Measurements from ENCODE around the gene CCSAP. TPM values are rescaled to one million over a fixed set of nuclear protein-coding genes. Genes with fewer than 3 reads are reported as not detected.
A peak's percentile ranks its signal among the peaks of the same experiment; 100 is the strongest.

The CCSAP gene
- total RNA-seq, 1 experiment from 2014 or later = 8.5 TPM

GRCh38 chr1:229326601-229327000 is 16.2 kb downstream of the CCSAP start:
- Histone ChIP-seq H2AK5ac (ENCODE audit: insufficient read length, low read length) (no peak overlapping the region), H2BK120ac (ENCODE audit: low read depth, low read length, poor library complexity, severe bottlenecking) (no peak overlapping the region), H4K5ac (ENCODE audit: insufficient read length, low read depth, low read length) (no peak overlapping the region), H3K27ac (ENCODE audit: insufficient read length, low read depth, low read length) (no peak overlapping the region), H3K27me3 (ENCODE audit: insufficient read depth, low read length) (no peaks in the 10 kb centered on the region), H4K20me1 (ENCODE audit: control insufficient read depth, insufficient read depth, insufficient read length) (no peaks in the 10 kb centered on the region), H2BK20ac (ENCODE audit: low read depth, low read length, poor library complexity, severe bottlenecking) (no peak overlapping the region), H3K79me1 (ENCODE audit: insufficient read depth, low read depth, low read length, poor library complexity, severe bottlenecking) (peaks cover 2% of the 10 kb centered on the region), H3K23me2 (ENCODE audit: insufficient read length, low read depth, low read length, poor library complexity, severe bottlenecking) (no peaks in the 10 kb centered on the region), H3K9ac (ENCODE audit: extremely low read depth, insufficient read length, low read length) (no peak overlapping the region), H3K56ac (ENCODE audit: insufficient read length, low read depth, low read length) (no peak overlapping the region), H3K18ac (ENCODE audit: insufficient read length, low read depth, low read length) (no peak overlapping the region), H3K4ac (ENCODE audit: low read depth, low read length) (no peak overlapping the region), H2AFZ (ENCODE audit: low read length) (no peak overlapping the region), H2BK12ac (ENCODE audit: insufficient read length, low read depth, low read length) (no peak overlapping the region), H2BK15ac (ENCODE audit: low read depth, low read length) (no peak overlapping the region), H2BK5ac (ENCODE audit: insufficient read length, low read length) (no peak overlapping the region), H3K9me3 (ENCODE audit: control insufficient read depth, low read depth, low read length) (no peaks in the 10 kb centered on the region), H3T11ph (ENCODE audit: low read length) (no peak overlapping the region), H4K91ac (ENCODE audit: insufficient read length, low read depth, low read length) (no peak overlapping the region), H3K4me2 (ENCODE audit: insufficient read depth, insufficient read length, low read length) (no peak overlapping the region), H3K14ac (ENCODE audit: insufficient read depth, low read length) (no peak overlapping the region; the same call in 1 of the 2 replicates), H3K79me2 (ENCODE audit: insufficient read depth, low read length) (no peaks in the 10 kb centered on the region; the same call in 1 of the 2 replicates), H4K8ac (replicated peaks; ENCODE audit: insufficient read length, low read depth, low read length) (no peak overlapping the region), H3K4me1 (ENCODE audit: insufficient read depth, low read length) (no peaks in the 10 kb centered on the region), H3K23ac (ENCODE audit: insufficient read length, low read depth, low read length) (no peak overlapping the region)
- Mint-ChIP-seq H3K27me3 (ENCODE audit: low read depth) (no peaks in the 10 kb centered on the region), H3K9me3 (no peaks in the 10 kb centered on the region), H3K4me3 (no peak overlapping the region), H3K4me1 (peaks cover 7 to 13% of the 10 kb centered on the region in 2 experiments), H3K27ac (peak overlapping the region; percentile 27 to 71 (median 45); a peak in 3 of 7 replicates), H3K36me3 (ENCODE audit: insufficient read depth in 1 of 3, low read depth in 3 of 3) (peaks cover 10 to 51% (median 36%) of the 10 kb centered on the region in 3 experiments; a peak in 6 of 7 replicates)
- no CpG with 5 or more reads among the region's 12 CpGs for WGBS (ENCODE audit: extremely low coverage, insufficient read length, low lambda C conversion rate)
- DNase-seq = no peak
- TF ChIP-seq CTCF (conservative IDR thresholded peaks at IDR 0.05) = no peak
